ENCODE data around the gene AFTPH.

AFTPH gene

DNA sequence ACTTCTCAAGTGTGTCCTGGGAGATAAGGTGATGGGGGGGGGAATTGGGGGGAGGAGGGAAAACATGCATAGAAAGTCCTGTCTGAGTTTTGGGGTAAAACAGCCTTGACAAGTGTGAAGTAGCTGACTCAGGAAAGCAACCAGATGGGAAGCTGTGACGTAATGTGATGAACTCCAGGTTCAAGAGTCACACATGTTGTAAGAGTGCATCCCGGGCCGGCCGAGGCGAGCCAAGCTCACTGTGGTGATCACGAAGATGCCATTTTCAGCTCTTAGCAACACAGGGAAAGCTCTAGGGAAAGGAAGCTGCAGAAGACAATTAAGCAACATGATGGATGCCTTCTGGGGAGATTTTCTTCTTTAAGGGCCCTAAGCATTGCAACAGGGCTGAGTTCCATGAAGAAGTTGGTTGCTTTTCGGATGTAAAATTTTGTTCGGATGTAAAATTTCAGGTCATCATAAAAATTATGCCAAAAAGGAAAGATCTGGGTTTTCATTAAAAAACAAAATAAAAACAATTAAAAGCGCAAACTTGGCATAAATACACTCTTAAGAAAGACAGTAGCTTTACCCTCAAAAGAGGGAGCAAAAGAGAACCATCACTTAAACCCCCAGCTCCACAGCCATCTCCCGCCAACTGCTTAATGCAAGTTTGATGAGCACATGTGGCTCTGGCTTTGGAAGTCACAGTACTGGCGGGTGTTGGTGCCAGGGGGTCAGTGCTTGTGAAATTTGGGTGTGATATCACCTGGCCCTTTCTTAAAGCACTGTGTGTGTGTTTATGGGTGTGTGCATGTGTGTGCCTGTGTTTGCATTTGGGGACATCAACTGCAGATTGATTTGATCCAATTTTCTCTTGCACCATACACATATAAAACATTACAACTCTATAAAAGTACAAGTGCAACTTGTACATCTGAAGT is 110.5 kb downstream of the AFTPH start:
- DNase-seq: no peak

DNA sequence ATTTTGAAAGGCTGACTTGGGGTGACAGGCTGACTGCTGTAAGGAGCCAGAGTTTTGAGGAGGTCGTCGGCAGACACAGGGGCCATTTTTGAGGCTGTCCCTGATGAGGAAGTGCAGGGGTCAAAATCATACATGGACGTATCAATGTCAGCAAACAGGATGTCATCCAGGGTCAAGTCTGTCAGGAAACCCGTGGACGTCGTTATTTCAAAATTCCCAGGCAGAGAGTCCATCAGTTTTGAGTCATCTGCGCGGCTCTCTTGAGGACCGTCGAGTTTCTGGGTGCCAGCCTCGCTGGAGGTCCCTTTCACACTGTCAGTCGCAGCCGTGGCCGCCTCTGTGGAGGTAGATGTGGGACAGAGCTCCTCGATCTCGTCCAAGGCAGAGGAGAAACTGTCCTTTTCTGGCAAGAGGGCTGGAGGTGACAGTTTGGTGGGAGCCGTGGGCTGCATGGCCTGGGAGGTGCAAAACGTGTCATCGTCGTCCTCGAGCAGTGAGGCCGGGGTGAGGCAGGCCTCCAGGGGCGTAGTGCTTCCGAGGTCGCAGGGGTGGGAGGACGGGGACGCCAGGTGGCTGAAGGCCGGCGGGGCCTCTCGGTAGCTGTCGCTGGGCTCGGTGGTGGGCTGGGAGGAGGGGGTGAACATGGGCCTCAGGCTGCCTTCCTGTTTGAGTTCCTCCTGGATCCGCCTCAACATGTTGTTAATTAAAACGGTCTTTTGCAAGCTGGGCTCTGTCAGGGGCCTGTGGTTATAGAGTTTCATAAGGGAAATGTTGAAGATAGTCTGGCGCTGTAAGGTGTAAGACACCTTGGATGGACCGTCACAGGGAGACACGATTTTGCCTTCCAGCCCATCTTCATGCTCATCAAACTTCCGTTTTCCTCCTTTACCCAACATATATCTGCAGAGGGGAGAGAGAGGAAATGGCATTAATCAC is 112.1 kb downstream of the AFTPH start:
- no peak for DNase-seq

DNA sequence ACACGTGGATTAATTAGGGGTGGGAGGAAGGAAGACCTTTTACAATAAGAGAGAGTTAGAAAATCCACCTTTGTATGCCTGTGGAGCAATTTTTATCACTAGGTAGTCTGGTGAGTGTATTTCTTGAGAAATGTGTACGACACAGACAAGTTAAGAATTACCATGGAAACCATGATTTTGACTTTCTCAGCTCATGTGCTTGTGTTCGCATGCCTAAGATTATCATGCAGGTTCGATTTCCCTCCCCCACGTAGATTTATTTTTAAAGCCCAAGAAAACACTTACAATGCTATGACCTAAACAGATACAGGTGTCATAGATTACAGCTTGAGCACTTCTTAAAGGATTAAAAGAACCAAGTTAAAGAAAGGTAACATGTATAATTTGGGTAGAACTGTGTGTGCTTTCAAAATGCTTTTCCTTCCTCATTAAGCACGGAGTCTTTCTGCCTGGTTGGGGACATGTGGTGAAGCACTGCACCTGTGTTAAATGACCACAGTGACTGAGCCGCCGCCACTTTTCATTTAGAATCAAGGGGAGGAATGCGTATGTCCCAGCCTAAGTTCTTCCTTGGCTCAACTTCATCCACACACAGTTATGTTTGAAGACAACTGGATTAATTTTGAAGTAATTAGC is 113.0 kb downstream of the AFTPH start:
- DNase-seq: no peak

DNA sequence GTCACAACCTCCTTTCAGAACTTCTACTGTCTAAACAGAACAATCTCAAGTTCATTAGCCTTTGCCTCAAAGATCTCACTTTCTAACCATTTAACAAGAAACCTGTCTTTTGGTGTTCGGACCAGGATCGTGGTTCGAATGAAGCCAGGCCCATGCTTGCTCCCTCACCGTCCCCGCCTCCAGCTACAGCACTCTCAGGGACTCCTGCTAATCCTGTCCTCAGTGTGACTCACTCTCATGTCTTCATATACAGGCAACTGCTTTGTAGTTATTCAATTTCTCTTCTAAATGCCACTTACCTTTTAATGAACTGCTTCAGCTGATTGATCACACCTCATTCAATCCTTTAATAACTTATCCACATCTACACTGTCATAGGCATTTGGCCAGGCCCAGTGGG is 113.8 kb downstream of the AFTPH start:
- DNase-seq: no peak

DNA sequence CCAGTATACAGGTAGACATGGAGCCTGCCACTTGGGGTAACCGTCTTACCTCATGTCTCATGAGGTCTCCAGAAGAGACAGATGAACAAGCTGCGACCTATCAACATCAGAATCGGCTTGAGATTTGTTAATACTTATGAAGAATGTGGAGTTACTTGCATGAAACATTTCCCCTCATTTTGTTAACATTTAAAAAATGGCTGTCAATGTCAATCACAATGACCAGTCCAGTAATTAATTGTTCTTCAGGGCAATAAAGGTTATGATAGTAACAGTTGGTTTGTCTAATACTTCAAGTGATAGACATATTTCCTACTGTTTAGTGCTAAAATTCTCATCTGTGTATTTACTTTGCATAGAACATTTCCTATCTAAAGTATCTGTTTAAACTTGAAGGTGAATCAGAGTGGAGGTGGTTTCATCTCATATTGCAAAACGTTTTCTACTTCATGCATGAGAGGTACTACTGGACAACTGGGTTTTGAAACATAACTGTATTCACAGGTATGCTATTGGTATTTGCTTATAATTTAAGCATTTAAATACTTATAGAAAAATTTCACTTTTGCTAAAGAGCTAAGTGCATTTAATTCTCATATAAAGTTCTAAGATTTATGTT is 114.5 kb downstream of the AFTPH start:
- DNase-seq: no peak

DNA sequence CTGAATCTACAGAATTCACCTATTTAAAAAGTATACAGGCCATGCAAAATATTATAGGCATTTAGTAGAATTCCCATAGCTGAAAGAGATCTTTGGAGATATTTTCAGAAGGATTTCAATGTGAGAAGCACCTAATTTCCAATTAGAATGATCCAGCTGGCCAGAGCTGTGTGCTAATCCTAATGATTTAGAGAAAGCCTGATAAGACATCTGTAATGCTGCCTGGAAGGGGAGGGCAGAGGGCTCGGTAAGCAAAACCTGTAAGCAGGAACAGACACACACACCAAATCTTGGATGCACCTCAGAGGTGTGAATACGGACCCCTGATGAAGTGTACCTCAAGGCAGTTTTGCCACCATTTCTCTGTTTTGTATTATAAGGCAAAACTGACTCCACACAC is 115.6 kb downstream of the AFTPH start:
- peak in 1 of 2 experiments; percentile 40 for DNase-seq

GRCh38 chr2:64640153-64641044 is 116.3 kb downstream of the AFTPH start:
- no peak for DNase-seq

GRCh38 chr2:64641599-64641998 is 117.5 kb downstream of the AFTPH start:
- DNase-seq: no peak
